H1 (cell line): ENCODE measurements around the gene GNG7. TPM values are rescaled to one million over a fixed set of nuclear protein-coding genes. Genes with fewer than 3 reads are reported as not detected.

Experiments used
- CTCF ChIA-PET: fragments of 300-600 bp; sonication (Branson Sonifier 250); formaldehyde crosslinking; loops from one replicate; lab custom pipeline; 2021; ENCODE audit not compliant: partially characterized antibody; lab: Charles Lee
- POLR2A ChIA-PET: fragments of 300-600 bp; sonication (Branson Sonifier 250); formaldehyde crosslinking; loops from one replicate; lab custom pipeline; 2021; ENCODE audit warnings: inconsistent platforms; ENCODE audit not compliant: partially characterized antibody; lab: Charles Lee
- DNase-seq, 2 experiments: peaks; one replicate each; pipeline versions ENCODE4 v3.0.0 to v3.0.0-alpha.2; 2010 to 2022; ENCODE audit warnings: low spot score in 2 of 2, low read depth in 1 of 2, mixed read lengths in 1 of 2
- FAIRE-seq: peaks from 2 replicates; lab custom pipeline; 2011; peaks lifted over from hg19 to GRCh38; lab: Jason Lieb, UNC
- H2AFZ ChIP-seq: 2 replicates; pipeline ENCODE4 v1.8.1; 2012; ENCODE audit warnings: low read length, inconsistent platforms
- H2AK5ac ChIP-seq: 2 replicates; pipeline ENCODE4 v1.6.1; 2013; ENCODE audit warnings: low read depth, low read length
- H2BK120ac ChIP-seq: replicated peaks from 2 replicates; pipeline ENCODE3; 2013; ENCODE audit warnings: low read depth, low read length, inconsistent platforms
- H2BK12ac ChIP-seq: 2 replicates; pipeline ENCODE4 v1.6.1; 2013; ENCODE audit warnings: low read depth, low read length
- H2BK15ac ChIP-seq: 2 replicates; pipeline ENCODE4 v1.6.1; 2013; ENCODE audit warnings: low read length
- H2BK20ac ChIP-seq: 2 replicates; pipeline ENCODE4 v1.6.1; 2013; ENCODE audit warnings: low read length
- H2BK5ac ChIP-seq: 2 replicates; pipeline ENCODE4 v1.6.1; 2013; ENCODE audit warnings: low read depth, low read length
- H3K14ac ChIP-seq: 2 replicates; pipeline ENCODE4 v1.6.1; 2013; ENCODE audit warnings: inconsistent platforms; ENCODE audit not compliant: insufficient read length
- H3K18ac ChIP-seq: 2 replicates; pipeline ENCODE4 v1.6.1; 2013; ENCODE audit warnings: low read length; ENCODE audit errors: extremely low read depth
- H3K23ac ChIP-seq: 2 replicates; pipeline ENCODE4 v1.6.1; 2013; ENCODE audit warnings: inconsistent platforms; ENCODE audit not compliant: insufficient read length
- H3K23me2 ChIP-seq: 2 replicates; pipeline ENCODE4 v1.6.1; 2013; ENCODE audit warnings: low read depth, low read length
- H3K27ac ChIP-seq: 2 replicates; pipeline ENCODE4 v1.6.1; 2011; ENCODE audit warnings: low read depth, low read length, inconsistent platforms
- H3K27me3 ChIP-seq, 4 experiments: replicated peaks in 1 of 4; 1 replicate in 1 of 4; 2 replicates in 3 of 4; pipeline versions ENCODE4 v1.6.1 to v1.8.1; 2011 to 2013; ENCODE audit warnings: low read length in 3 of 4, mild to moderate bottlenecking in 3 of 4, inconsistent platforms in 2 of 4, mixed read lengths in 2 of 4, moderate library complexity in 1 of 4; ENCODE audit not compliant: control insufficient read depth in 3 of 4, insufficient read depth in 3 of 4; ENCODE audit errors: extremely low read depth in 1 of 4
- H3K36me3 ChIP-seq, 4 experiments: 2 replicates each; pipeline versions ENCODE4 v1.6.1 to v1.8.1; 2011 to 2013; ENCODE audit warnings: mild to moderate bottlenecking in 4 of 4, low read length in 3 of 4, moderate library complexity in 2 of 4, control low read depth in 1 of 4, inconsistent platforms in 1 of 4; ENCODE audit not compliant: insufficient read depth in 4 of 4, control insufficient read depth in 2 of 4
- H3K4ac ChIP-seq: replicated peaks from 2 replicates; pipeline ENCODE3; 2013; ENCODE audit warnings: low read length, low read depth, mixed read lengths, inconsistent platforms; ENCODE audit not compliant: insufficient read length
- H3K4me1 ChIP-seq, 4 experiments: replicated peaks in 1 of 4; 1 replicate in 1 of 4; 2 replicates in 3 of 4; pipeline versions ENCODE4 v1.6.1 to v1.8.1; 2011 to 2013; ENCODE audit warnings: low read length in 3 of 4, inconsistent platforms in 2 of 4, mixed read lengths in 1 of 4; ENCODE audit not compliant: insufficient read depth in 4 of 4, control insufficient read depth in 3 of 4
- H3K4me2 ChIP-seq, 2 experiments: 2 replicates each; pipeline versions ENCODE4 v1.6.1 to v1.8.1; 2011 to 2013; ENCODE audit warnings: low read depth in 2 of 2, low read length in 2 of 2, control low read depth in 1 of 2, inconsistent platforms in 1 of 2, mild to moderate bottlenecking in 1 of 2; ENCODE audit not compliant: insufficient read depth in 1 of 2
- H3K4me3 ChIP-seq, 4 experiments: fragments of 200-600, 300-600 bp in 1 of 4; sonication (generic), shearing (Covaris generic), sonication (Bioruptor Twin) in 1 of 4; 2 replicates each; pipeline versions ENCODE4 v1.5.1 to v1.8.1; 2011 to 2016; ENCODE audit warnings: low read length in 4 of 4, low read depth in 3 of 4, control low read depth in 2 of 4, inconsistent platforms in 2 of 4, mild to moderate bottlenecking in 2 of 4, mixed read lengths in 1 of 4, moderate library complexity in 1 of 4; ENCODE audit not compliant: insufficient read depth in 2 of 4; ENCODE audit errors: extremely low read depth in 1 of 4
- H3K56ac ChIP-seq: replicated peaks from 2 replicates; pipeline ENCODE3; 2013; ENCODE audit warnings: low read depth, mild to moderate bottlenecking, mixed read lengths, low read length, inconsistent platforms; ENCODE audit not compliant: insufficient read length
- H3K79me1 ChIP-seq: 2 replicates; pipeline ENCODE4 v1.6.1; 2013; ENCODE audit warnings: low read depth, low read length, control low read depth
- H3K79me2 ChIP-seq, 2 experiments: 2 replicates each; pipeline versions ENCODE4 v1.6.1 to v1.8.1; 2012 to 2013; ENCODE audit warnings: low read length in 2 of 2, mild to moderate bottlenecking in 2 of 2, inconsistent platforms in 1 of 2; ENCODE audit not compliant: insufficient read depth in 2 of 2, control insufficient read depth in 1 of 2
- H3K9ac ChIP-seq, 4 experiments: replicated peaks in 1 of 4; 1 replicate in 1 of 4; 2 replicates in 3 of 4; pipeline versions ENCODE4 v1.6.1 to v1.8.1; 2011 to 2013; ENCODE audit warnings: low read depth in 3 of 4, low read length in 3 of 4, control low read depth in 2 of 4, mild to moderate bottlenecking in 2 of 4, moderate library complexity in 2 of 4, inconsistent platforms in 1 of 4; ENCODE audit errors: extremely low read depth in 1 of 4
- H3K9me3 ChIP-seq, 2 experiments: 2 replicates each; pipeline versions ENCODE4 v1.6.1 to v1.8.1; 2012 to 2013; ENCODE audit warnings: mild to moderate bottlenecking in 2 of 2, moderate library complexity in 2 of 2, control low read depth in 1 of 2, inconsistent platforms in 1 of 2, low read depth in 1 of 2, low read length in 1 of 2, mixed read lengths in 1 of 2; ENCODE audit not compliant: insufficient read depth in 2 of 2
- H4K20me1 ChIP-seq, 2 experiments: replicated peaks in 1 of 2; 2 replicates each; pipeline versions ENCODE3 to v1.8.1; 2011 to 2013; ENCODE audit warnings: inconsistent platforms in 2 of 2, low read length in 2 of 2, mild to moderate bottlenecking in 1 of 2; ENCODE audit not compliant: insufficient read depth in 2 of 2, control insufficient read depth in 1 of 2
- H4K5ac ChIP-seq: 2 replicates; pipeline ENCODE4 v1.6.1; 2013; ENCODE audit warnings: low read length, low read depth, mixed read lengths, inconsistent platforms; ENCODE audit not compliant: insufficient read length
- H4K8ac ChIP-seq: 2 replicates; pipeline ENCODE4 v1.8.0; 2013; ENCODE audit warnings: mild to moderate bottlenecking, moderate library complexity, low read length, inconsistent platforms; ENCODE audit not compliant: insufficient read depth; ENCODE audit errors: extremely low read depth
- H4K91ac ChIP-seq: replicated peaks from 2 replicates; pipeline ENCODE3; 2013; ENCODE audit warnings: low read length, mixed read lengths, inconsistent platforms; ENCODE audit not compliant: insufficient read length
- CBX5 ChIP-seq: fragments of 300-800, 300-1000 bp; sonication (generic); IDR thresholded peaks from 2 replicates; pipeline ENCODE4 v1.7.1; 2016; ENCODE audit warnings: antibody characterized with exemption, low read length, low read depth
- CHD2 ChIP-seq: IDR thresholded peaks from 2 replicates; pipeline ENCODE4 v1.6.1; 2012; ENCODE audit warnings: low read length, improper control_type of control experiment
- EZH2 ChIP-seq: fragments of 200-600 bp; sonication (generic); IDR thresholded peaks from 2 replicates; pipeline ENCODE4 v1.7.1; 2012; ENCODE audit warnings: low read depth, mild to moderate bottlenecking, moderate library complexity, low read length, inconsistent platforms; ENCODE audit not compliant: severe bottlenecking
- GTF2F1 ChIP-seq: IDR thresholded peaks from 2 replicates; pipeline ENCODE4 v1.6.1; 2012; ENCODE audit warnings: low read depth, low read length, improper control_type of control experiment, borderline replicate concordance
- KDM1A ChIP-seq: fragments of 200-600, 300-600 bp; sonication (generic); IDR thresholded peaks from 2 replicates; pipeline ENCODE4 v1.7.1; 2016; ENCODE audit warnings: mild to moderate bottlenecking, low read length, borderline replicate concordance
- SAP30 ChIP-seq: fragments of 300-600 bp; sonication (generic); IDR thresholded peaks from 2 replicates; pipeline ENCODE4 v1.7.1; 2012; ENCODE audit warnings: low read length, moderate library complexity, mild to moderate bottlenecking, inconsistent platforms; ENCODE audit not compliant: insufficient read depth, insufficient replicate concordance
- SP2 ChIP-seq: IDR thresholded peaks from 2 replicates; pipeline ENCODE4 v1.6.1; 2012; ENCODE audit warnings: mild to moderate bottlenecking, low read length, inconsistent platforms
- SP4 ChIP-seq: IDR thresholded peaks from 2 replicates; pipeline ENCODE4 v1.6.1; 2012; ENCODE audit warnings: low read length, inconsistent platforms
- SRF ChIP-seq: IDR thresholded peaks from 2 replicates; pipeline ENCODE4 v1.6.1; 2011; ENCODE audit warnings: mild to moderate bottlenecking, low read depth, low read length, moderate library complexity
- TAF7 ChIP-seq: optimal IDR thresholded peaks from 2 replicates; pipeline ENCODE3; 2011; ENCODE audit warnings: low read depth, mild to moderate bottlenecking, inconsistent platforms, low read length, moderate library complexity, borderline replicate concordance
- ZNF274 ChIP-seq: IDR thresholded peaks from 2 replicates; pipeline ENCODE4 v1.7.0; 2012; ENCODE audit warnings: low read length, borderline replicate concordance; ENCODE audit errors: extremely low read depth
- WGBS, 2 experiments: shearing (Covaris generic) in 1 of 2; methylation state at CpG; one replicate each; pipeline versions ENCODE4 v1.1.6 to v1.1.7; 2013 to 2015; ENCODE audit warnings: low lambda C conversion rate in 2 of 2, mixed read lengths in 2 of 2, inconsistent platforms in 1 of 2, low coverage in 1 of 2, missing lambda C conversion rate in 1 of 2; ENCODE audit not compliant: insufficient replicate concordance in 2 of 2, insufficient coverage in 1 of 2, insufficient read length in 1 of 2; ENCODE audit errors: extremely low coverage in 1 of 2, missing lambda C conversion rate in 1 of 2; 5-methylcytosine and 5-hydroxymethylcytosine counted together
- polyA plus RNA-seq, 7 experiments: library from polyadenylated mRNA; depleted of rRNA in 3 of 7; stranded (reverse) in 5 of 7; unstranded in 2 of 7; fragments of >200 nt in 5 of 7; fragments of 200-250 nt in 2 of 7; gene quantifications; 1 replicate in 5 of 7; 2 replicates in 1 of 7; 4 replicates in 1 of 7; pipeline versions ENCODE4 v1.2.1 to v1.2.3, GENCODE V29; 2011 to 2013; ENCODE audit warnings: missing spikeins in 2 of 7, mixed read lengths in 2 of 7
- total RNA-seq: library from RNA; stranded (reverse); fragmentation: NEBNext Ultra II Directional; extraction: Animal tissue kit (Norgen Biotek cat#: 25700); gene quantifications from 2 replicates; pipeline ENCODE4 v1.2.1, GENCODE V29; 2021
- TF ChIP-seq, protein P1 (sequence below): IDR thresholded peaks from 2 replicates; pipeline ENCODE4 v1.6.1; 2012; ENCODE audit warnings: inconsistent platforms
- TF ChIP-seq, protein P2 (sequence below): IDR thresholded peaks from 2 replicates; pipeline ENCODE4 v1.6.1; 2012; ENCODE audit warnings: inconsistent platforms

The GNG7 gene
- total and polyA plus RNA-seq, 2 of the 8 experiments (the other 6 are each of a cell fraction or from before 2014, with no cell fraction given) = 2.8 to 7.8 TPM

- Histone ChIP-seq H3K4me1 (peaks cover 3 to 20% (median 13%) of the 10 kb centered on the region in 4 experiments; a peak in 6 of 7 replicates), H3K9me3 (no peaks in the 10 kb centered on the region), H4K5ac (no peak overlapping the region), H2BK12ac (no peak overlapping the region), H2BK20ac (no peak overlapping the region), H3K27ac (no peak overlapping the region), H2AK5ac (no peak overlapping the region), H3K36me3 (no peaks in the 10 kb centered on the region), H3K79me2 (no peaks in the 10 kb centered on the region), H4K20me1 (peaks cover 0 to 1% of the 10 kb centered on the region in 2 experiments), H4K91ac (no peak overlapping the region), H2BK15ac (no peak overlapping the region), H3K4me2 (no peak overlapping the region), H2AFZ (no peak overlapping the region), H3K23ac (no peak overlapping the region), H3K23me2 (peaks cover 4% of the 10 kb centered on the region; the same call in 1 of the 2 replicates), H4K8ac (no peak overlapping the region), H3K27me3 (peaks cover 2 to 22% (median 16%) of the 10 kb centered on the region in 4 experiments; a peak in 6 of 7 replicates), H3K4ac (no peak overlapping the region), H3K18ac (no peak overlapping the region), H3K56ac (no peak overlapping the region), H3K9ac (no peak overlapping the region), H3K14ac (no peak overlapping the region), H2BK120ac (no peak overlapping the region), H3K79me1 (no peaks in the 10 kb centered on the region), H3K4me3 (no peak overlapping the region), H2BK5ac (no peak overlapping the region)
- no peak for DNase-seq
- ChIA-PET CTCF (interaction anchor here (0.5 to 2.2 kb wide), 4 partner anchors 9 to 140 kb away, joined by 3 to 6 read pairs (median 4); no protein-coding TSS in a partner anchor), POLR2A (interaction anchor here (1.2 to 16.3 kb wide), 3 partner anchors 9 to 23 kb away, joined by 3 to 216 read pairs (median 5); partner anchors contain the start of gene GADD45B)
- 86% methylated on average over 10 of the region's 10 CpGs; no CpG with 5 or more reads in 1 of the 2 experiments for WGBS, 2 experiments
- no peak for FAIRE-seq
- TF ChIP-seq, protein P1, sequence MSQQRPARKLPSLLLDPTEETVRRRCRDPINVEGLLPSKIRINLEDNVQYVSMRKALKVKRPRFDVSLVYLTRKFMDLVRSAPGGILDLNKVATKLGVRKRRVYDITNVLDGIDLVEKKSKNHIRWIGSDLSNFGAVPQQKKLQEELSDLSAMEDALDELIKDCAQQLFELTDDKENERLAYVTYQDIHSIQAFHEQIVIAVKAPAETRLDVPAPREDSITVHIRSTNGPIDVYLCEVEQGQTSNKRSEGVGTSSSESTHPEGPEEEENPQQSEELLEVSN = no peak
- no peak for TF ChIP-seq TAF7
- TF ChIP-seq SP2 = no peak
- no peak for TF ChIP-seq CHD2
- no peak for TF ChIP-seq SRF
- TF ChIP-seq, protein P2, sequence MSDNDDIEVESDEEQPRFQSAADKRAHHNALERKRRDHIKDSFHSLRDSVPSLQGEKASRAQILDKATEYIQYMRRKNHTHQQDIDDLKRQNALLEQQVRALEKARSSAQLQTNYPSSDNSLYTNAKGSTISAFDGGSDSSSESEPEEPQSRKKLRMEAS = no peak
- no peak for TF ChIP-seq EZH2
- TF ChIP-seq CBX5 = no peak
- no peak for TF ChIP-seq SP4
- no peak for TF ChIP-seq KDM1A
- TF ChIP-seq SAP30 = no peak
- TF ChIP-seq ZNF274 = no peak
- no peak for TF ChIP-seq GTF2F1
These were observed 205.3 kb downstream of the GNG7 start for GRCh38 chr19:2497186-2497585.
